Keratinocyte (primary cell): ENCODE measurements around the gene PGS1. TPM values are rescaled to one million over a fixed set of nuclear protein-coding genes. Genes with fewer than 3 reads are reported as not detected.

ENCODE experiments used
- DNase-seq: peaks from one replicate; pipeline ENCODE4 v3.0.0-alpha.2; 2011; ENCODE audit warnings: low read depth, missing footprints, low spot score
- FAIRE-seq: peaks from 2 replicates; lab custom pipeline; 2011; peaks lifted over from hg19 to GRCh38; lab: Jason Lieb, UNC
- H2AFZ ChIP-seq: 2 replicates; pipeline ENCODE4 v1.6.0; 2012; ENCODE audit warnings: low read length, control low read depth, inconsistent platforms; ENCODE audit not compliant: control insufficient read depth
- H3K27ac ChIP-seq: 2 replicates; pipeline ENCODE4 v1.5.1; 2011; ENCODE audit warnings: low read length; ENCODE audit not compliant: control insufficient read depth, insufficient read depth
- H3K27me3 ChIP-seq: 3 replicates; pipeline ENCODE4 v1.6.0; 2011; ENCODE audit warnings: low read length; ENCODE audit not compliant: control insufficient read depth, insufficient read depth; ENCODE audit errors: extremely low read depth
- H3K36me3 ChIP-seq, 2 experiments: 2 replicates in 1 of 2; 3 replicates in 1 of 2; pipeline ENCODE4 v1.5.1; 2011; ENCODE audit warnings: low read length in 2 of 2, mild to moderate bottlenecking in 1 of 2; ENCODE audit not compliant: control insufficient read depth in 2 of 2, insufficient read depth in 2 of 2; ENCODE audit errors: extremely low read depth in 1 of 2
- H3K4me1 ChIP-seq: 3 replicates; pipeline ENCODE4 v1.5.1; 2011; ENCODE audit warnings: low read length; ENCODE audit not compliant: control insufficient read depth, insufficient read depth; ENCODE audit errors: extremely low read depth
- H3K4me2 ChIP-seq: 3 replicates; pipeline ENCODE4 v1.6.0; 2011; ENCODE audit warnings: low read depth, low read length; ENCODE audit not compliant: control insufficient read depth, insufficient read depth; ENCODE audit errors: extremely low read depth
- H3K4me3 ChIP-seq, 3 experiments: fragments of 200-600 bp in 1 of 3; sonication (generic) in 1 of 3; 2 replicates in 2 of 3; 3 replicates in 1 of 3; pipeline ENCODE4 v1.5.1; 2011 to 2016; ENCODE audit warnings: low read length in 3 of 3, mild to moderate bottlenecking in 3 of 3, control low read depth in 2 of 3, inconsistent platforms in 1 of 3, low read depth in 1 of 3, mixed read lengths in 1 of 3, mixed run types in 1 of 3, moderate library complexity in 1 of 3; ENCODE audit not compliant: control insufficient read depth in 2 of 3, insufficient read depth in 2 of 3; ENCODE audit errors: extremely low read depth in 1 of 3
- H3K79me2 ChIP-seq: 2 replicates; pipeline ENCODE4 v1.6.0; 2012; ENCODE audit warnings: low read length; ENCODE audit not compliant: control insufficient read depth, insufficient read depth
- H3K9ac ChIP-seq: 3 replicates; pipeline ENCODE4 v1.6.0; 2011; ENCODE audit warnings: low read length; ENCODE audit not compliant: control insufficient read depth, insufficient read depth; ENCODE audit errors: extremely low read depth
- H3K9me1 ChIP-seq: 3 replicates; pipeline ENCODE4 v1.6.0; 2011; ENCODE audit warnings: low read length; ENCODE audit not compliant: control insufficient read depth, insufficient read depth; ENCODE audit errors: extremely low read depth
- H3K9me3 ChIP-seq: 2 replicates; pipeline ENCODE4 v1.5.1; 2012; ENCODE audit warnings: low read depth, low read length; ENCODE audit not compliant: control insufficient read depth
- H4K20me1 ChIP-seq: 3 replicates; pipeline ENCODE4 v1.6.0; 2011; ENCODE audit warnings: low read length; ENCODE audit not compliant: control insufficient read depth, insufficient read depth; ENCODE audit errors: extremely low read depth
- CTCF ChIP-seq, 3 experiments: IDR thresholded peaks in 1 of 3; conservative IDR thresholded peaks in 1 of 3; optimal IDR thresholded peaks in 1 of 3; 2 replicates in 2 of 3; 3 replicates in 1 of 3; pipeline versions ENCODE3 to v1.5.1; 2011; ENCODE audit warnings: low read length in 3 of 3, mild to moderate bottlenecking in 3 of 3, moderate library complexity in 2 of 3, control low read depth in 1 of 3, inconsistent platforms in 1 of 3; ENCODE audit not compliant: insufficient read depth in 2 of 3; ENCODE audit errors: extremely low read depth in 1 of 3
- EZH2 ChIP-seq: IDR thresholded peaks from one replicate; pipeline ENCODE4 v1.6.1; 2012; ENCODE audit warnings: inconsistent platforms, mild to moderate bottlenecking, low read length, moderate library complexity
- dilution Hi-C: fragments of 300-500 bp; cut with MboI; formaldehyde crosslinking; loops from one replicate; pipeline ENCODE4 v1.7.0; 2020; ENCODE audit warnings: low sequenced_read_pairs; ENCODE audit not compliant: extremely low pct_ligation_motif_present
- polyA plus RNA-seq, 5 experiments: library from polyadenylated mRNA; depleted of rRNA in 3 of 5; stranded (reverse) in 3 of 5; stranded (forward) in 1 of 5; unstranded in 1 of 5; fragments of >200 nt; gene quantifications; 1 replicate in 1 of 5; 2 replicates in 3 of 5; 3 replicates in 1 of 5; pipeline versions ENCODE4 v1.2.1 to v1.2.3, GENCODE V29; 2011 to 2012; ENCODE audit warnings: missing spikeins in 2 of 5, low read depth in 1 of 5, low replicate concordance in 1 of 5

PGS1 gene
- polyA plus RNA-seq, 1 donor (not counting 4 experiments of a cell fraction or from before 2014, with no cell fraction given): 19.6 TPM

GRCh38 chr17:78411241-78411857 lies 32.9 kb downstream of the PGS1 start:
- Histone ChIP-seq H2AFZ (no peak overlapping the region), H4K20me1 (peaks cover 21% of the 10 kb centered on the region), H3K9me3 (no peaks in the 10 kb centered on the region), H3K27me3 (no peaks in the 10 kb centered on the region), H3K9ac (no peak overlapping the region), H3K4me1 (peaks cover 34% of the 10 kb centered on the region), H3K79me2 (peaks cover 42% of the 10 kb centered on the region), H3K4me2 (no peak overlapping the region), H3K4me3 (no peak overlapping the region), H3K27ac (no peak overlapping the region), H3K36me3 (peaks cover 19 to 23% of the 10 kb centered on the region in 2 experiments), H3K9me1 (peaks cover 19% of the 10 kb centered on the region)
- dilution Hi-C loops: no loop called here
- no peak for TF ChIP-seq CTCF (optimal IDR thresholded peaks at IDR 0.05 in 1 of 3, IDR thresholded peaks at IDR 0.05 in 1 of 3, conservative IDR thresholded peaks at IDR 0.05 in 1 of 3; ENCODE audit: extremely low read depth in 1 of 3, insufficient read depth in 2 of 3, low read length in 3 of 3)
- TF ChIP-seq EZH2: no peak
- DNase-seq (no peak), FAIRE-seq (no peak)

- H3K4me2 ChIP-seq: no peak overlapping the region
- H3K9ac ChIP-seq: no peak overlapping the region
- dilution Hi-C loops: no loop called here
- peaks cover 34% of the 10 kb centered on the region for H3K79me2 ChIP-seq
- peaks cover 15% of the 10 kb centered on the region for H3K9me1 ChIP-seq
- TF ChIP-seq CTCF (optimal IDR thresholded peaks at IDR 0.05 in 1 of 3, IDR thresholded peaks at IDR 0.05 in 1 of 3, conservative IDR thresholded peaks at IDR 0.05 in 1 of 3; ENCODE audit: extremely low read depth in 1 of 3, insufficient read depth in 2 of 3, low read length in 3 of 3) (peak; percentile 40 to 55 (median 46)), EZH2 (no peak)
- no peak for FAIRE-seq
- no peak overlapping the region for H3K27ac ChIP-seq
- H2AFZ ChIP-seq: no peak overlapping the region
- peaks cover 16 to 21% of the 10 kb centered on the region in 2 experiments for H3K36me3 ChIP-seq
- H4K20me1 ChIP-seq: peaks cover 19% of the 10 kb centered on the region
- DNase-seq: no peak
- H3K27me3 ChIP-seq: no peaks in the 10 kb centered on the region
- H3K4me1 ChIP-seq: peaks cover 23% of the 10 kb centered on the region
- no peaks in the 10 kb centered on the region for H3K9me3 ChIP-seq
- H3K4me3 ChIP-seq: no peak overlapping the region
These were observed 34.0 kb downstream of the PGS1 start for GRCh38 chr17:78412403-78412802.
